B cell (primary cell): ENCODE results near the gene CHST4. TPM values are rescaled to one million over a fixed set of nuclear protein-coding genes. Genes with fewer than 3 reads are reported as not detected.

Experiments
- ATAC-seq: fragments of 200-7000 bp; cut with Tn5 transposase; one replicate; pipeline ENCODE4 v1.10.0; 2021; ENCODE audit warnings: low read depth, mild to moderate bottlenecking, moderate number of reproducible peaks, moderate library complexity
- CTCF ChIA-PET: fragments of 350-600 bp; sonication (Branson Sonifier 250); formaldehyde crosslinking; loops from one replicate; lab custom pipeline; 2021; ENCODE audit warnings: antibody characterized with exemption, inconsistent platforms; lab: Charles Lee
- POLR2A ChIA-PET: fragments of 350-600 bp; sonication (Branson Sonifier 250); formaldehyde crosslinking; loops from one replicate; lab custom pipeline; 2021; ENCODE audit warnings: antibody characterized with exemption; lab: Charles Lee
- DNase-seq: peaks from one replicate; pipeline ENCODE4 v3.0.0; 2013
- H2AFZ ChIP-seq: 2 replicates; pipeline ENCODE4 v1.6.1; 2012; ENCODE audit warnings: mild to moderate bottlenecking, low read depth, low read length; ENCODE audit not compliant: insufficient read depth, poor library complexity, severe bottlenecking
- H3K27ac ChIP-seq, 2 donors: 1 replicate in 1 of 2; 2 replicates in 1 of 2; pipeline ENCODE4 v1.5.1; 2012 to 2013; ENCODE audit warnings: low read length in 2 of 2, mild to moderate bottlenecking in 2 of 2, moderate library complexity in 1 of 2
- H3K27me3 ChIP-seq, 4 experiments: fragments of 200-600 bp in 1 of 4; sonication (generic) in 1 of 4; replicated peaks in 1 of 4; 1 replicate in 2 of 4; 2 replicates in 2 of 4; pipeline versions ENCODE4 v1.6.1 to v1.7.0; 2013 to 2016; ENCODE audit warnings: low read length in 3 of 4, mild to moderate bottlenecking in 2 of 4, mixed read lengths in 1 of 4, moderate library complexity in 1 of 4; ENCODE audit not compliant: insufficient read depth in 4 of 4, control insufficient read depth in 3 of 4; ENCODE audit errors: control extremely low read depth in 1 of 4
- H3K36me3 ChIP-seq, 2 experiments: replicated peaks in 1 of 2; 1 replicate in 1 of 2; 2 replicates in 1 of 2; pipeline versions ENCODE4 v1.6.1 to v1.7.1; 2013; ENCODE audit warnings: low read length in 1 of 2; ENCODE audit not compliant: insufficient read depth in 2 of 2, control insufficient read depth in 1 of 2; ENCODE audit errors: control extremely low read depth in 1 of 2, extremely low read depth in 1 of 2
- H3K4me1 ChIP-seq, 2 donors: fragments of 200-600 bp in 1 of 2; sonication (generic) in 1 of 2; 1 replicate in 1 of 2; 2 replicates in 1 of 2; pipeline versions ENCODE4 v1.5.1 to v1.6.1; 2013 to 2017; ENCODE audit warnings: low read length in 2 of 2; ENCODE audit not compliant: control insufficient read depth in 2 of 2, insufficient read depth in 2 of 2
- H3K4me2 ChIP-seq: replicated peaks from 2 replicates; pipeline ENCODE3; 2012; ENCODE audit warnings: mild to moderate bottlenecking, low read depth, low read length; ENCODE audit not compliant: poor library complexity, severe bottlenecking
- H3K4me3 ChIP-seq, 5 experiments: fragments of 200-600 bp in 1 of 5; sonication (generic) in 1 of 5; 1 replicate in 3 of 5; 2 replicates in 2 of 5; pipeline versions ENCODE4 v1.5.1 to v1.7.0; 2011 to 2016; ENCODE audit warnings: low read length in 4 of 5, mild to moderate bottlenecking in 4 of 5, low read depth in 2 of 5, control low read depth in 1 of 5, moderate library complexity in 1 of 5; ENCODE audit not compliant: insufficient read depth in 1 of 5; ENCODE audit errors: control extremely low read depth in 1 of 5, extremely low read depth in 1 of 5
- H3K79me2 ChIP-seq: fragments of 200-600 bp; sonication (generic); one replicate; pipeline ENCODE4 v1.6.0; 2016; ENCODE audit warnings: low read length; ENCODE audit not compliant: control insufficient read depth, insufficient read depth
- H3K9ac ChIP-seq: fragments of 200-600 bp; sonication (generic); 2 replicates; pipeline ENCODE4 v1.6.1; 2017; ENCODE audit warnings: mild to moderate bottlenecking, low read length, moderate library complexity
- H3K9me3 ChIP-seq, 3 donors: one replicate each; pipeline versions ENCODE4 v1.6.1 to v1.7.1; 2013; ENCODE audit warnings: low read length in 2 of 3; ENCODE audit not compliant: control insufficient read depth in 2 of 3, insufficient read depth in 1 of 3; ENCODE audit errors: control extremely low read depth in 1 of 3
- H4K20me1 ChIP-seq: 2 replicates; pipeline ENCODE4 v1.6.0; 2012; ENCODE audit warnings: mild to moderate bottlenecking, low read length; ENCODE audit not compliant: insufficient read depth, control insufficient read depth, poor library complexity, severe bottlenecking
- H3K27ac Mint-ChIP-seq: one replicate; pipeline ENCODE4 v1.8.0; 2021; ENCODE audit warnings: mixed read lengths
- H3K27me3 Mint-ChIP-seq: one replicate; pipeline ENCODE4 v1.8.0; 2021; ENCODE audit warnings: mixed read lengths
- H3K4me1 Mint-ChIP-seq: one replicate; pipeline ENCODE4 v1.8.0; 2021; ENCODE audit warnings: mixed read lengths
- H3K4me3 Mint-ChIP-seq: one replicate; pipeline ENCODE4 v1.8.0; 2021; ENCODE audit warnings: mixed read lengths
- H3K9me3 Mint-ChIP-seq: one replicate; pipeline ENCODE4 v1.8.0; 2022; ENCODE audit warnings: mixed read lengths; ENCODE audit not compliant: insufficient read depth
- CTCF ChIP-seq: fragments of 200-600 bp; IDR thresholded peaks from one replicate; pipeline ENCODE4 v1.8.0; 2022; ENCODE audit warnings: antibody characterized with exemption, mild to moderate bottlenecking
- EZH2 ChIP-seq: IDR thresholded peaks from 2 replicates; pipeline ENCODE4 v1.6.1; 2012; ENCODE audit warnings: borderline replicate concordance, low read depth, mild to moderate bottlenecking, moderate library complexity, low read length; ENCODE audit not compliant: insufficient read depth, poor library complexity, severe bottlenecking
- WGBS: methylation state at CpG from one replicate; pipeline ENCODE4 v1.1.5; 2013; ENCODE audit warnings: missing lambda C conversion rate; ENCODE audit not compliant: insufficient coverage; 5-methylcytosine and 5-hydroxymethylcytosine counted together
- intact Hi-C: fragments of 100-400 bp; cut with micrococcal nuclease; formaldehyde crosslinking; loops from one replicate; pipeline ENCODE4 v1.10.0; 2022
- polyA plus RNA-seq: library from polyadenylated mRNA; depleted of rRNA; stranded (reverse); fragments of >200 nt; gene quantifications from 2 replicates; pipeline ENCODE4 v1.2.3, GENCODE V29; 2012
- total RNA-seq, 2 donors: library from RNA; stranded (reverse); fragments of 120-200 nt in 1 of 2; gene quantifications; 1 replicate in 1 of 2; 2 replicates in 1 of 2; pipeline versions ENCODE4 v1.2.3 to v1.2.4, GENCODE V29; 2013 to 2022

CHST4 gene
- total and polyA plus RNA-seq, 2 donors (not counting 1 experiment from before 2014, with no cell fraction given) = not detected

DNA sequence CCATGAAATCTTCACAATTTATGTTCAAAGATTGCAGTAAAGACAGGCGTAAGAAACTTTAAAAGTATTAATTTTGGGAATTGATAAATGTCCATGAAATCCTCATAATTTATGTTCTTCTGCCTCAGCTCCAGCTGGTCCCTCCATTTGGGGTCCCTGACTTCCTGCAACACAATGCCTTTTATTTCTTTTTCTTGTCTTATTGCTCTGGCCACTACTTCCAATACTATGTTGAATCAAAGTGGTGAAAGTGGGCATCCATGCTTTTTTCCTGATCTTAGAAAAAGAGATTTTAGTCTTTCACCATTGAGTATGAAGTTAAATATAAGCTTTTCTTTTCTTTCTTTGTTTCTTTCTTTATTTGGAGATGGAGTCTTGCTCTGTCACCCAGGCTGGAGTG, 36.3 kb downstream of the CHST4 start:
- Mint-ChIP-seq H3K4me1 (peaks cover 32% of the 10 kb centered on the region), H3K4me3 (no peak overlapping the region), H3K9me3 (peaks cover 3% of the 10 kb centered on the region), H3K27ac (peak overlapping the region; percentile 51), H3K27me3 (no peaks in the 10 kb centered on the region)
- H3K4me3 ChIP-seq = no peak overlapping the region
- ATAC-seq (no peak), DNase-seq (no peak)
- H3K9ac ChIP-seq = no peak overlapping the region
- no CpG with 5 or more reads among the region's 1 CpG for WGBS
- intact Hi-C loops = loop anchor here (5.0 to 10.0 kb wide), 3 partner anchors 335 to 1102 kb away; partner anchors contain the start of genes IST1 and VAC14
- no peaks in the 10 kb centered on the region for H3K36me3 ChIP-seq
- TF ChIP-seq EZH2 (no peak), CTCF (no peak)
- H3K9me3 ChIP-seq = peaks cover 4 to 15% (median 6%) of the 10 kb centered on the region in 3 donors
- H3K27me3 ChIP-seq = no peaks in the 10 kb centered on the region
- H4K20me1 ChIP-seq = no peaks in the 10 kb centered on the region
- H3K27ac ChIP-seq = no peak overlapping the region
- no peak overlapping the region for H3K4me2 ChIP-seq
- ChIA-PET CTCF (interaction anchor here (0.6 to 2.9 kb wide), 5 partner anchors 13 to 140 kb away, joined by 3 to 16 read pairs (median 4); no protein-coding TSS in a partner anchor), POLR2A (no interaction called here)
- H3K4me1 ChIP-seq = peaks cover 33 to 34% of the 10 kb centered on the region in 2 donors
- no peak overlapping the region for H2AFZ ChIP-seq
- no peaks in the 10 kb centered on the region for H3K79me2 ChIP-seq

GRCh38 chr16:71564335-71564967, 38.2 kb downstream of the CHST4 start:
- Mint-ChIP-seq H3K4me3 (peak overlapping the region; percentile 83), H3K9me3 (no peaks in the 10 kb centered on the region), H3K27me3 (no peaks in the 10 kb centered on the region), H3K4me1 (peaks cover 34% of the 10 kb centered on the region), H3K27ac (peak overlapping the region; percentile 94)
- peak overlapping the region; percentile 77 for H3K4me2 ChIP-seq
- H3K27ac ChIP-seq = peak overlapping the region; percentile 99
- H3K4me1 ChIP-seq = peaks cover 33 to 34% of the 10 kb centered on the region in 2 donors
- peak; percentile 81 for ATAC-seq
- no peaks in the 10 kb centered on the region for H3K79me2 ChIP-seq
- 6% methylated on average over 14 of the region's 19 CpGs for WGBS
- intact Hi-C loops = loop anchor here (1.0 to 10.0 kb wide), 5 partner anchors 162 to 1100 kb away; partner anchors contain the start of genes CMTR2, IST1 and VAC14
- H3K9me3 ChIP-seq = peaks cover 4 to 15% (median 6%) of the 10 kb centered on the region in 3 donors
- H3K27me3 ChIP-seq = no peaks in the 10 kb centered on the region
- ChIA-PET POLR2A (interaction anchor here (0.7 to 1.8 kb wide), 9 partner anchors 10 to 161 kb away, joined by 3 to 42 read pairs (median 4); partner anchors contain the start of gene ZNF23), CTCF (interaction anchor here (0.5 to 7.6 kb wide), 27 partner anchors 9 to 1146 kb away, joined by 3 to 243 read pairs (median 7); partner anchors contain the start of genes PHLPP2, TAT and ZNF23)
- H3K4me3 ChIP-seq = peak overlapping the region in 4 of 5 experiments; percentile 48 to 73 (median 59)
- H3K36me3 ChIP-seq = no peaks in the 10 kb centered on the region
- H4K20me1 ChIP-seq = no peaks in the 10 kb centered on the region
- peak overlapping the region; percentile 72 for H3K9ac ChIP-seq
- no peak for DNase-seq
- TF ChIP-seq CTCF = no peak
- TF ChIP-seq EZH2 = no peak
- H2AFZ ChIP-seq = peak overlapping the region; percentile 60
